ENCODE measurements around the gene PTOV1.

- TF ChIP-seq, protein P1, sequence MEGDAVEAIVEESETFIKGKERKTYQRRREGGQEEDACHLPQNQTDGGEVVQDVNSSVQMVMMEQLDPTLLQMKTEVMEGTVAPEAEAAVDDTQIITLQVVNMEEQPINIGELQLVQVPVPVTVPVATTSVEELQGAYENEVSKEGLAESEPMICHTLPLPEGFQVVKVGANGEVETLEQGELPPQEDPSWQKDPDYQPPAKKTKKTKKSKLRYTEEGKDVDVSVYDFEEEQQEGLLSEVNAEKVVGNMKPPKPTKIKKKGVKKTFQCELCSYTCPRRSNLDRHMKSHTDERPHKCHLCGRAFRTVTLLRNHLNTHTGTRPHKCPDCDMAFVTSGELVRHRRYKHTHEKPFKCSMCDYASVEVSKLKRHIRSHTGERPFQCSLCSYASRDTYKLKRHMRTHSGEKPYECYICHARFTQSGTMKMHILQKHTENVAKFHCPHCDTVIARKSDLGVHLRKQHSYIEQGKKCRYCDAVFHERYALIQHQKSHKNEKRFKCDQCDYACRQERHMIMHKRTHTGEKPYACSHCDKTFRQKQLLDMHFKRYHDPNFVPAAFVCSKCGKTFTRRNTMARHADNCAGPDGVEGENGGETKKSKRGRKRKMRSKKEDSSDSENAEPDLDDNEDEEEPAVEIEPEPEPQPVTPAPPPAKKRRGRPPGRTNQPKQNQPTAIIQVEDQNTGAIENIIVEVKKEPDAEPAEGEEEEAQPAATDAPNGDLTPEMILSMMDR (IDR thresholded peaks at IDR 0.05; ENCODE audit: low read depth, low read length, missing input control) = no peak
- TF ChIP-seq TAF1 (conservative IDR thresholded peaks at IDR 0.05) = no peak
- TF ChIP-seq RAD21 (IDR thresholded peaks at IDR 0.05) = no peak
- no peak for TF ChIP-seq SP1 (IDR thresholded peaks at IDR 0.05)
- no peak for TF ChIP-seq YY1 (IDR thresholded peaks at IDR 0.05)
- TF ChIP-seq, protein P2, sequence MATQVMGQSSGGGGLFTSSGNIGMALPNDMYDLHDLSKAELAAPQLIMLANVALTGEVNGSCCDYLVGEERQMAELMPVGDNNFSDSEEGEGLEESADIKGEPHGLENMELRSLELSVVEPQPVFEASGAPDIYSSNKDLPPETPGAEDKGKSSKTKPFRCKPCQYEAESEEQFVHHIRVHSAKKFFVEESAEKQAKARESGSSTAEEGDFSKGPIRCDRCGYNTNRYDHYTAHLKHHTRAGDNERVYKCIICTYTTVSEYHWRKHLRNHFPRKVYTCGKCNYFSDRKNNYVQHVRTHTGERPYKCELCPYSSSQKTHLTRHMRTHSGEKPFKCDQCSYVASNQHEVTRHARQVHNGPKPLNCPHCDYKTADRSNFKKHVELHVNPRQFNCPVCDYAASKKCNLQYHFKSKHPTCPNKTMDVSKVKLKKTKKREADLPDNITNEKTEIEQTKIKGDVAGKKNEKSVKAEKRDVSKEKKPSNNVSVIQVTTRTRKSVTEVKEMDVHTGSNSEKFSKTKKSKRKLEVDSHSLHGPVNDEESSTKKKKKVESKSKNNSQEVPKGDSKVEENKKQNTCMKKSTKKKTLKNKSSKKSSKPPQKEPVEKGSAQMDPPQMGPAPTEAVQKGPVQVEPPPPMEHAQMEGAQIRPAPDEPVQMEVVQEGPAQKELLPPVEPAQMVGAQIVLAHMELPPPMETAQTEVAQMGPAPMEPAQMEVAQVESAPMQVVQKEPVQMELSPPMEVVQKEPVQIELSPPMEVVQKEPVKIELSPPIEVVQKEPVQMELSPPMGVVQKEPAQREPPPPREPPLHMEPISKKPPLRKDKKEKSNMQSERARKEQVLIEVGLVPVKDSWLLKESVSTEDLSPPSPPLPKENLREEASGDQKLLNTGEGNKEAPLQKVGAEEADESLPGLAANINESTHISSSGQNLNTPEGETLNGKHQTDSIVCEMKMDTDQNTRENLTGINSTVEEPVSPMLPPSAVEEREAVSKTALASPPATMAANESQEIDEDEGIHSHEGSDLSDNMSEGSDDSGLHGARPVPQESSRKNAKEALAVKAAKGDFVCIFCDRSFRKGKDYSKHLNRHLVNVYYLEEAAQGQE (IDR thresholded peaks at IDR 0.05) = no peak
- TF ChIP-seq, protein P3, sequence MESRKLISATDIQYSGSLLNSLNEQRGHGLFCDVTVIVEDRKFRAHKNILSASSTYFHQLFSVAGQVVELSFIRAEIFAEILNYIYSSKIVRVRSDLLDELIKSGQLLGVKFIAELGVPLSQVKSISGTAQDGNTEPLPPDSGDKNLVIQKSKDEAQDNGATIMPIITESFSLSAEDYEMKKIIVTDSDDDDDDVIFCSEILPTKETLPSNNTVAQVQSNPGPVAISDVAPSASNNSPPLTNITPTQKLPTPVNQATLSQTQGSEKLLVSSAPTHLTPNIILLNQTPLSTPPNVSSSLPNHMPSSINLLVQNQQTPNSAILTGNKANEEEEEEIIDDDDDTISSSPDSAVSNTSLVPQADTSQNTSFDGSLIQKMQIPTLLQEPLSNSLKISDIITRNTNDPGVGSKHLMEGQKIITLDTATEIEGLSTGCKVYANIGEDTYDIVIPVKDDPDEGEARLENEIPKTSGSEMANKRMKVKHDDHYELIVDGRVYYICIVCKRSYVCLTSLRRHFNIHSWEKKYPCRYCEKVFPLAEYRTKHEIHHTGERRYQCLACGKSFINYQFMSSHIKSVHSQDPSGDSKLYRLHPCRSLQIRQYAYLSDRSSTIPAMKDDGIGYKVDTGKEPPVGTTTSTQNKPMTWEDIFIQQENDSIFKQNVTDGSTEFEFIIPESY (IDR thresholded peaks at IDR 0.05) = no peak
These were observed 9.6 kb downstream of the PTOV1 start for GRCh38 chr19:49860336-49861102.
